Fibroblast of lung (primary cell): ENCODE data around the gene RAB5A. TPM values are rescaled to one million over a fixed set of nuclear protein-coding genes. Genes with fewer than 3 reads are reported as not detected.

Source experiments
- DNase-seq, 2 donors: peaks; one replicate each; pipeline versions ENCODE4 v3.0.0 to v3.0.0-alpha.2; 2010; ENCODE audit warnings: low read depth in 2 of 2
- H2AFZ ChIP-seq: 2 replicates; pipeline ENCODE4 v1.5.1; 2012; ENCODE audit warnings: low read length, control low read depth, inconsistent platforms
- H3K27ac ChIP-seq: 2 replicates; pipeline ENCODE4 v1.5.1; 2011; ENCODE audit warnings: low read length, control low read depth; ENCODE audit not compliant: insufficient read depth
- H3K27me3 ChIP-seq: 2 replicates; pipeline ENCODE4 v1.5.1; 2011; ENCODE audit warnings: mild to moderate bottlenecking, low read length; ENCODE audit not compliant: control insufficient read depth, insufficient read depth
- H3K36me3 ChIP-seq: 2 replicates; pipeline ENCODE4 v1.5.1; 2011; ENCODE audit warnings: low read length; ENCODE audit not compliant: control insufficient read depth, insufficient read depth
- H3K4me1 ChIP-seq: 2 replicates; pipeline ENCODE4 v1.5.1; 2011; ENCODE audit warnings: low read length; ENCODE audit not compliant: control insufficient read depth, insufficient read depth; ENCODE audit errors: extremely low read depth
- H3K4me2 ChIP-seq: 2 replicates; pipeline ENCODE4 v1.5.1; 2011; ENCODE audit warnings: low read length, control low read depth; ENCODE audit not compliant: insufficient read depth; ENCODE audit errors: extremely low read depth
- H3K4me3 ChIP-seq, 4 experiments: fragments of 200-600 bp in 1 of 4; sonication (generic) in 1 of 4; replicated peaks in 1 of 4; 2 replicates each; pipeline ENCODE4 v1.5.1; 2011 to 2016; ENCODE audit warnings: low read length in 4 of 4, low read depth in 3 of 4, mild to moderate bottlenecking in 3 of 4, control low read depth in 2 of 4, inconsistent platforms in 1 of 4, mixed read lengths in 1 of 4; ENCODE audit not compliant: insufficient read depth in 1 of 4; ENCODE audit errors: control extremely low read depth in 1 of 4
- H3K79me2 ChIP-seq: 2 replicates; pipeline ENCODE4 v1.5.1; 2012; ENCODE audit warnings: mild to moderate bottlenecking, low read length, inconsistent platforms; ENCODE audit not compliant: control insufficient read depth, insufficient read depth
- H3K9ac ChIP-seq: 2 replicates; pipeline ENCODE4 v1.5.1; 2011; ENCODE audit warnings: mild to moderate bottlenecking, low read length, control low read depth; ENCODE audit not compliant: insufficient read depth
- H3K9me3 ChIP-seq: 2 replicates; pipeline ENCODE4 v1.5.1; 2012; ENCODE audit warnings: low read depth, low read length; ENCODE audit not compliant: control insufficient read depth, insufficient read depth
- H4K20me1 ChIP-seq: 2 replicates; pipeline ENCODE4 v1.5.1; 2011; ENCODE audit warnings: low read length; ENCODE audit not compliant: control insufficient read depth, insufficient read depth; ENCODE audit errors: extremely low read depth
- EZH2 ChIP-seq: IDR thresholded peaks from 2 replicates; pipeline ENCODE4 v1.5.1; 2012; ENCODE audit warnings: low read length, control low read depth, mild to moderate bottlenecking; ENCODE audit errors: missing control alignments
- polyA plus RNA-seq, 2 donors: library from polyadenylated mRNA; depleted of rRNA in 1 of 2; stranded (reverse) in 1 of 2; unstranded in 1 of 2; fragments of >200 nt; gene quantifications; 2 replicates each; pipeline ENCODE4 v1.2.1, GENCODE V29; 2011 to 2012; ENCODE audit warnings: missing spikeins in 1 of 2
- total RNA-seq: library from RNA; depleted of rRNA; stranded (reverse); fragments of >200 nt; gene quantifications from 2 replicates; pipeline ENCODE4 v1.2.1, GENCODE V29; 2014
- TF ChIP-seq, protein P1 (sequence below), 2 donors: IDR thresholded peaks in 1 of 2; conservative IDR thresholded peaks in 1 of 2; 1 replicate in 1 of 2; 2 replicates in 1 of 2; pipeline ENCODE4 v1.5.1; 2011 to 2012; ENCODE audit warnings: low read length in 2 of 2, control low read depth in 1 of 2, inconsistent platforms in 1 of 2, low read depth in 1 of 2, mild to moderate bottlenecking in 1 of 2

RAB5A gene
- total and polyA plus RNA-seq, 2 donors (not counting 1 experiment from before 2014, with no cell fraction given), result 50.9 to 86.1 TPM

DNA sequence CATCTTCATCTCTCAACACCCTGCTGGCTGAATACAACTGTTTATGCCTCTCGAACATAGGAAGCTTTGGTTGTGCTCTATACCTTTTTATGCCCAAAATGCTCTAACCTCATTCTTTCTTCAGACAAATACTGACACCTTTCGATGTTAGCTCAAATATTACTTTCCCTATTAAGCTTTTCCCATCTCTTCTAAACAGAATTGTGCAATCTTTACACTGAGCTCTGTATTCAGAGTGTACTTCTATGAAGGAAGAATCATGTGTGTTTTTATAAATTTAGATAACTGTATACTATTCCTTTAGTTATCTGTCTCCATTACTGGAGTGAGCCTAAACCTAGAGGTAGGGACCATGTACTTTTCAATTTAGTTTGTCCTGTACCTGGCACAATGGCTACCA lies 14.5 kb upstream of the RAB5A start:
- Histone ChIP-seq H4K20me1 (no peaks in the 10 kb centered on the region), H2AFZ (no peak overlapping the region), H3K4me2 (no peak overlapping the region), H3K4me1 (no peaks in the 10 kb centered on the region), H3K9ac (no peak overlapping the region), H3K27me3 (no peaks in the 10 kb centered on the region), H3K9me3 (no peaks in the 10 kb centered on the region), H3K4me3 (no peak overlapping the region), H3K36me3 (no peaks in the 10 kb centered on the region), H3K27ac (no peak overlapping the region), H3K79me2 (no peaks in the 10 kb centered on the region)
- no peak for DNase-seq
- TF ChIP-seq, protein P1, sequence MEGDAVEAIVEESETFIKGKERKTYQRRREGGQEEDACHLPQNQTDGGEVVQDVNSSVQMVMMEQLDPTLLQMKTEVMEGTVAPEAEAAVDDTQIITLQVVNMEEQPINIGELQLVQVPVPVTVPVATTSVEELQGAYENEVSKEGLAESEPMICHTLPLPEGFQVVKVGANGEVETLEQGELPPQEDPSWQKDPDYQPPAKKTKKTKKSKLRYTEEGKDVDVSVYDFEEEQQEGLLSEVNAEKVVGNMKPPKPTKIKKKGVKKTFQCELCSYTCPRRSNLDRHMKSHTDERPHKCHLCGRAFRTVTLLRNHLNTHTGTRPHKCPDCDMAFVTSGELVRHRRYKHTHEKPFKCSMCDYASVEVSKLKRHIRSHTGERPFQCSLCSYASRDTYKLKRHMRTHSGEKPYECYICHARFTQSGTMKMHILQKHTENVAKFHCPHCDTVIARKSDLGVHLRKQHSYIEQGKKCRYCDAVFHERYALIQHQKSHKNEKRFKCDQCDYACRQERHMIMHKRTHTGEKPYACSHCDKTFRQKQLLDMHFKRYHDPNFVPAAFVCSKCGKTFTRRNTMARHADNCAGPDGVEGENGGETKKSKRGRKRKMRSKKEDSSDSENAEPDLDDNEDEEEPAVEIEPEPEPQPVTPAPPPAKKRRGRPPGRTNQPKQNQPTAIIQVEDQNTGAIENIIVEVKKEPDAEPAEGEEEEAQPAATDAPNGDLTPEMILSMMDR (conservative IDR thresholded peaks at IDR 0.05 in 1 of 2, IDR thresholded peaks at IDR 0.05 in 1 of 2; ENCODE audit: low read depth in 1 of 2, low read length in 2 of 2), result no peak
- no peak for TF ChIP-seq EZH2

DNA sequence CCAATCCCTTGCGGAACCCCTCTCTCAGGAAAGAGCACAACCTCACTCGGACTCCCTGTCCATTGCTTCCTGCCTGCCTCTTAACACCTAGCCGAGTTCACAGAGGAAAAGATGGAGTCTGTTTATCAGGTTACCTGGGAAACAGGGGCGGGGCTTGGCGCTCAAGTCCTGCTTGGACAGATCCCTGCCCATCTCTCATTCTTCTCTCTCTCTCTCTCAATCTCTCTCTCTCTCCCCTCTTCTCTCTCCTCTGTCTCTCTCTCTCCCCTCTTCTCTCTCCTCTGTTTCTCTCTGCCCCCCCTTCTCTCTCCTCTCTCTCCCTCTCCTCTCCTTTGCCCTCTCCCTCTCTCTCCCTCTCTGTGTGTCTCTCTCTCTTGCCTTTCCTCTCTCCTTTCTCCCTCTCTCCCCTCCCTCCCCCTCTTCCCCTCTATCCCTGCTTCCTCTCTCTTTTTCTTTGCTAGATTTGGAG lies 12.8 kb upstream of the RAB5A start, which contains the start of gene EFHB:
EFHB (minus strand) TSS at position 120 of the 469 bp plus-strand sequence. CDS start 199 bp downstream, outside the sequence.
- H3K9me3 ChIP-seq, result no peaks in the 10 kb centered on the region
- no peak within 1 kb of the TSS for H3K4me3 ChIP-seq
- H2AFZ ChIP-seq, result no peak within 1 kb of the TSS
- DNase-seq, result peak; percentile 11 to 14
- H3K9ac ChIP-seq, result no peak within 1 kb of the TSS
- no peaks in the 10 kb centered on the region for H3K27me3 ChIP-seq
- no peaks in the 10 kb centered on the region for H4K20me1 ChIP-seq
- H3K4me1 ChIP-seq, result no peaks in the 10 kb centered on the region
- H3K4me2 ChIP-seq, result no peak within 1 kb of the TSS
- TF ChIP-seq, protein P1 (conservative IDR thresholded peaks at IDR 0.05 in 1 of 2, IDR thresholded peaks at IDR 0.05 in 1 of 2; ENCODE audit: low read depth in 1 of 2, low read length in 2 of 2), result no peak
- no peak for TF ChIP-seq EZH2
- H3K36me3 ChIP-seq, result no peaks in the 10 kb centered on the region
- no peaks in the 10 kb centered on the region for H3K79me2 ChIP-seq
- H3K27ac ChIP-seq, result no peak within 1 kb of the TSS

DNA sequence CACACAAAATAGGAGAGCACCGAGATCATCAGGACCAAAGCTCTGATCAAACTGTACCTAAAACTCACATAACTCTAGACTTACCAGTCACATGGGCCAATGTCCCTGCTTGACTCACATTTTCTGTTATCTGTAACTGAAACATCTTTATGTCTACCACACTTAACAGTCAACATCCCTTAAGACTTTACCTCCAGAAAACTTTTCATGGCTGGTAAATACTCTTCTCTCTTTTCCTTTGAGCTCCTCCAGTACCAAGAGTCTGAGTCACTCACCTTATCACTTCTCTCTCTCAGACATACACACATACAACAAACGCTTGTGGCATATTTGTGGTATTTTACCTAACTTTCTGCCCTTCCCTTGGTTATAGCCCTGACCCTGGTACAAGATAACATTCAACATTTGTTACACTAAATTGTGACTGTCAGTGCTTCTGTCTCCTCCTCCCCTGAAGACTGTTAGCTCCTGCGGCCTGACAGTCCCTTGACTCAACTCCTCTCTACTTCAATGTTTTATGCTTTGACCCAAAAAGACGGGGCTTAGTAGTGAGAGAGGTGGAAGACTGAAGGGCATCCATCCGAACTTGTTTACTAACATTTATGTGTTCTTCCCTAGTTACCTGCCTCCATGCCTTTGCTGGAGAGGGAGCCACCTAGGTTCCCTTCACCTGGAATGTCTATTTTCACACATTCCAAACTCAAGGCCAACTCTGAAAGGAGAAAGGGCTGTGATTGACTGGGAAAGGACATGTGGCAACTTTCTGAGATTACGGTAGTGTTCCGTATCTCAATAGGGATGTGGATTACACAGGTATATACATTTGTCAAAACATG lies 9.2 kb upstream of the RAB5A start:
- no peaks in the 10 kb centered on the region for H3K79me2 ChIP-seq
- H3K27me3 ChIP-seq, result no peaks in the 10 kb centered on the region
- no peaks in the 10 kb centered on the region for H4K20me1 ChIP-seq
- no peak overlapping the region for H2AFZ ChIP-seq
- no peak overlapping the region for H3K4me3 ChIP-seq
- H3K27ac ChIP-seq, result no peak overlapping the region
- H3K36me3 ChIP-seq, result no peaks in the 10 kb centered on the region
- no peaks in the 10 kb centered on the region for H3K4me1 ChIP-seq
- no peaks in the 10 kb centered on the region for H3K9me3 ChIP-seq
- no peak overlapping the region for H3K9ac ChIP-seq
- DNase-seq, result peak in 1 of 2 donors; percentile 86
- no peak overlapping the region for H3K4me2 ChIP-seq
- TF ChIP-seq EZH2, result no peak
- TF ChIP-seq, protein P1 (conservative IDR thresholded peaks at IDR 0.05 in 1 of 2, IDR thresholded peaks at IDR 0.05 in 1 of 2; ENCODE audit: low read depth in 1 of 2, low read length in 2 of 2), result no peak
